DMS53 treated with DMSO at 0.1 percent for 48 hours (cell line): Measurements from ENCODE around the gene LSM7.

Experiments
- DNase-seq: peaks from one replicate; lab custom pipeline; 2025; ENCODE audit not compliant: unreplicated experiment; lab: John Stamatoyannopoulos, UW

LSM7 gene

GRCh38 chr19:2325281-2326046 lies 2.9 kb downstream of the LSM7 start:
- DNase-seq: no peak

- DNase-seq: no peak
Measured at GRCh38 chr19:2324220-2324948, 4.0 kb downstream of the LSM7 start.

GRCh38 chr19:2323707-2324106 lies 4.7 kb downstream of the LSM7 start:
- no peak for DNase-seq

GRCh38 chr19:2321565-2322283 lies 6.7 kb downstream of the LSM7 start:
- DNase-seq: no peak

GRCh38 chr19:2320939-2321338 lies 7.4 kb downstream of the LSM7 start:
- no peak for DNase-seq

- DNase-seq: no peak
Measured at GRCh38 chr19:2320049-2320448, 8.3 kb downstream of the LSM7 start.

- DNase-seq: no peak
Measured at GRCh38 chr19:2319551-2319950, 8.8 kb downstream of the LSM7 start.

- DNase-seq: no peak
Measured at GRCh38 chr19:2318923-2319322, 9.5 kb downstream of the LSM7 start.

- no peak for DNase-seq
Measured at GRCh38 chr19:2317756-2318155, 10.6 kb downstream of the LSM7 start.

- no peak for DNase-seq
Measured at GRCh38 chr19:2317300-2317699, 11.1 kb downstream of the LSM7 start.

- peak; percentile 41 for DNase-seq
Measured at GRCh38 chr19:2315818-2316353, 12.5 kb downstream of the LSM7 start.

- DNase-seq: no peak
Measured at GRCh38 chr19:2315121-2315817, 13.1 kb downstream of the LSM7 start.

- no peak for DNase-seq
Measured at GRCh38 chr19:2312820-2313501, 15.4 kb downstream of the LSM7 start.

GRCh38 chr19:2311093-2311492 lies 17.3 kb downstream of the LSM7 start:
- no peak for DNase-seq

- no peak for DNase-seq
Measured at GRCh38 chr19:2309734-2310362, 18.5 kb downstream of the LSM7 start.

GRCh38 chr19:2308114-2308556 lies 20.3 kb downstream of the LSM7 start, which contains the start of gene LINGO3:
Gene LINGO3 (minus strand): TSS chr19:2308154. CDS start chr19:2291776, 16,378 bp downstream.
- DNase-seq: no peak

GRCh38 chr19:2307518-2308012 lies 20.8 kb downstream of the LSM7 start:
- DNase-seq: no peak

- no peak for DNase-seq
Measured at GRCh38 chr19:2306971-2307370, 21.4 kb downstream of the LSM7 start.

- no peak for DNase-seq
Measured at GRCh38 chr19:2306281-2306806, 22.0 kb downstream of the LSM7 start.
